SK-N-SH treated with all-trans-retinoic acid at 6 μM for 48 hours (cell line): Measurements from ENCODE around the gene RAD54L.

Source experiments
- ATAC-seq: fragments of 200-7000 bp; cut with Tn5 transposase; 3 replicates; pipeline ENCODE4 v1.9.1; 2020; ENCODE audit warnings: mild to moderate bottlenecking, moderate library complexity
- ARNTL ChIP-seq: fragments of 450-650 bp; formaldehyde crosslinking; IDR thresholded peaks from 2 replicates; pipeline ENCODE4 v1.5.0; 2020; ENCODE audit warnings: low read depth, mild to moderate bottlenecking, moderate library complexity, borderline replicate concordance
- BACH2 ChIP-seq: fragments of 250-450 bp; sonication (Bioruptor Pico); IDR thresholded peaks from 2 replicates; pipeline ENCODE4 v1.9.0; 2021; ENCODE audit warnings: mild to moderate bottlenecking, borderline replicate concordance
- ESRRG ChIP-seq: fragments of 250-450 bp; sonication (Bioruptor Pico); IDR thresholded peaks from 2 replicates; pipeline ENCODE4 v1.6.1; 2021; ENCODE audit warnings: mild to moderate bottlenecking
- GLIS3 ChIP-seq: fragments of 250-450 bp; sonication (Bioruptor Pico); IDR thresholded peaks from 2 replicates; pipeline ENCODE4 v1.5.0; 2020; ENCODE audit warnings: mild to moderate bottlenecking, moderate library complexity
- ISL1 ChIP-seq: fragments of 250-450 bp; sonication (Bioruptor Pico); IDR thresholded peaks from 2 replicates; pipeline ENCODE4 v2.1.2; 2022; ENCODE audit warnings: mild to moderate bottlenecking, moderate library complexity
- OSR1 ChIP-seq: fragments of 250-450 bp; sonication (Bioruptor Pico); IDR thresholded peaks from 2 replicates; pipeline ENCODE4 v1.8.0; 2022; ENCODE audit warnings: moderate library complexity, mild to moderate bottlenecking, inconsistent platforms
- PPARA ChIP-seq: fragments of 250-450 bp; sonication (Bioruptor Pico); IDR thresholded peaks from 2 replicates; pipeline ENCODE4 v1.5.0; 2020; ENCODE audit warnings: mild to moderate bottlenecking, borderline replicate concordance
- RARB ChIP-seq: fragments of 250-450 bp; sonication (Bioruptor Pico); IDR thresholded peaks from 2 replicates; pipeline ENCODE4 v1.8.0; 2021; ENCODE audit warnings: mild to moderate bottlenecking, moderate library complexity
- SNAI2 ChIP-seq: fragments of 250-450 bp; sonication (Bioruptor Pico); IDR thresholded peaks from 2 replicates; pipeline ENCODE4 v1.5.0; 2020; ENCODE audit warnings: mild to moderate bottlenecking, moderate library complexity
- TCF4 ChIP-seq: fragments of 250-450 bp; sonication (Bioruptor Pico); IDR thresholded peaks from 2 replicates; pipeline ENCODE4 v1.8.0; 2021; ENCODE audit warnings: mild to moderate bottlenecking, moderate library complexity, borderline replicate concordance
- TOX ChIP-seq: fragments of 250-450 bp; sonication (Bioruptor Pico); IDR thresholded peaks from 2 replicates; pipeline ENCODE4 v1.8.0; 2021; ENCODE audit warnings: mild to moderate bottlenecking, moderate library complexity, borderline replicate concordance
- ZC3H10 ChIP-seq: fragments of 250-450 bp; sonication (Bioruptor Pico); IDR thresholded peaks from 2 replicates; pipeline ENCODE4 v1.5.1; 2021; ENCODE audit warnings: mild to moderate bottlenecking, moderate library complexity
- ZFP3 ChIP-seq: fragments of 250-450 bp; sonication (Bioruptor Pico); IDR thresholded peaks from 2 replicates; pipeline ENCODE4 v1.5.0; 2020; ENCODE audit warnings: mild to moderate bottlenecking, moderate library complexity
- ZFP30 ChIP-seq: fragments of 450-650 bp; formaldehyde crosslinking; IDR thresholded peaks from 2 replicates; pipeline ENCODE4 v1.5.0; 2022; ENCODE audit warnings: mild to moderate bottlenecking, moderate library complexity
- ZNF70 ChIP-seq: fragments of 450-650 bp; formaldehyde crosslinking; IDR thresholded peaks from 2 replicates; pipeline ENCODE4 v1.5.0; 2020; ENCODE audit warnings: mild to moderate bottlenecking, moderate library complexity
- TF ChIP-seq, protein P1 (sequence below): fragments of 250-450 bp; sonication (Bioruptor Pico); IDR thresholded peaks from 2 replicates; pipeline ENCODE4 v1.5.1; 2020; ENCODE audit warnings: low read depth, mild to moderate bottlenecking, moderate library complexity
- TF ChIP-seq, protein P2 (sequence below): fragments of 250-450 bp; sonication (Bioruptor Pico); IDR thresholded peaks from 2 replicates; pipeline ENCODE4 v1.8.0; 2021; ENCODE audit warnings: low read depth, mild to moderate bottlenecking, moderate library complexity, borderline replicate concordance
- TF ChIP-seq, protein P3 (sequence below): fragments of 250-450 bp; sonication (Bioruptor Pico); IDR thresholded peaks from 2 replicates; pipeline ENCODE4 v1.5.0; 2020; ENCODE audit warnings: mild to moderate bottlenecking, moderate library complexity
- TF ChIP-seq, protein P4 (sequence below): fragments of 250-450 bp; sonication (Bioruptor Pico); IDR thresholded peaks from 2 replicates; pipeline ENCODE4 v1.8.0; 2020; ENCODE audit warnings: mild to moderate bottlenecking, moderate library complexity, borderline replicate concordance
- TF ChIP-seq, protein P5 (sequence below): fragments of 250-450 bp; sonication (Bioruptor Pico); IDR thresholded peaks from 2 replicates; pipeline ENCODE4 v1.5.1; 2021; ENCODE audit warnings: mild to moderate bottlenecking, moderate library complexity

RAD54L gene

DNA sequence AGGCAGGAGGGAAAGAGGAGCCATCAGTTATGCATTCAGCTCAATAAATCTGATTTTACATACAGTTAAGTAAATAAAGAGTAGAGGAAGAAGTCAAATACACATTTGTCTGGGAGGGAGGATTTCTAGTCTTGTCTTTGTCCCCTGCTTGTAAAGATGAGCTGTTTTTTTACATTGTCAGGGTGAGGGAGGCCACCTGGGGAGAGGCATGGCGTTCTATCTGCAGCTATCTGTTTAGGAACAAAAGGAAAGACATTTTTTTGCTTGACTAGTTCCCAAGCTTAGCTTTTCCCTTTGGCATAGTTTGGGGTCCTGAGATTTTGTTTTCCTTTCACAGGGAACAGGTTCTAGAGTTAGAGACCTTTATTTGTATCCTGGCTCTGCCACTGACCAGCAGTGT is 14.9 kb downstream of the RAD54L start:
- TF ChIP-seq GLIS3 (CRISPR knock-in tag) (no peak), ESRRG (CRISPR knock-in tag) (no peak), ZFP3 (no peak)
- TF ChIP-seq, protein P1, sequence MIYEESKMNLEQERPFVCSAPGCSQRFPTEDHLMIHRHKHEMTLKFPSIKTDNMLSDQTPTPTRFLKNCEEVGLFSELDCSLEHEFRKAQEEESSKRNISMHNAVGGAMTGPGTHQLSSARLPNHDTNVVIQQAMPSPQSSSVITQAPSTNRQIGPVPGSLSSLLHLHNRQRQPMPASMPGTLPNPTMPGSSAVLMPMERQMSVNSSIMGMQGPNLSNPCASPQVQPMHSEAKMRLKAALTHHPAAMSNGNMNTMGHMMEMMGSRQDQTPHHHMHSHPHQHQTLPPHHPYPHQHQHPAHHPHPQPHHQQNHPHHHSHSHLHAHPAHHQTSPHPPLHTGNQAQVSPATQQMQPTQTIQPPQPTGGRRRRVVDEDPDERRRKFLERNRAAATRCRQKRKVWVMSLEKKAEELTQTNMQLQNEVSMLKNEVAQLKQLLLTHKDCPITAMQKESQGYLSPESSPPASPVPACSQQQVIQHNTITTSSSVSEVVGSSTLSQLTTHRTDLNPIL (CRISPR knock-in tag) = no peak
- TF ChIP-seq, all 23 proteins: peak for 0
- no peak for ATAC-seq

DNA sequence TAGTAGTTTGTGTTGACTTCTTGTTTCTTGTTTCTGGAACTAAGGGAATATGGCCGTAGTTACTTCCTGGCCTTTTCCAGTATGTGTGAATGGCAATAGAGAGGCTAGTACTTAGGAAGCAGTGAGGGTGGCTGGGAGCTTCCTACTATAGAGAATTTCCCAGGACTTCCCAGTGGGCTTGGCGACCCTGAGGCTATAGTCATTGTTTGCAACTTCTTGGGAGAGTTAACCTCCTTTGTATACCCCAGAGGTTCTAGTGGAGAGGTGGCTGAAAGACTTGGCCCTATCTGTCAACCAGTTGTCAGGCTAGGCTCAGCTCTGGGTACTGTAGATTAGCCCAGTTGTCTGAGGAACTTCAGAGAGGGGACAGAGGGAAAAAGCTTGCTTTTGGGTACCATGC is 15.6 kb downstream of the RAD54L start:
- ATAC-seq = no peak
- TF ChIP-seq, protein P2, sequence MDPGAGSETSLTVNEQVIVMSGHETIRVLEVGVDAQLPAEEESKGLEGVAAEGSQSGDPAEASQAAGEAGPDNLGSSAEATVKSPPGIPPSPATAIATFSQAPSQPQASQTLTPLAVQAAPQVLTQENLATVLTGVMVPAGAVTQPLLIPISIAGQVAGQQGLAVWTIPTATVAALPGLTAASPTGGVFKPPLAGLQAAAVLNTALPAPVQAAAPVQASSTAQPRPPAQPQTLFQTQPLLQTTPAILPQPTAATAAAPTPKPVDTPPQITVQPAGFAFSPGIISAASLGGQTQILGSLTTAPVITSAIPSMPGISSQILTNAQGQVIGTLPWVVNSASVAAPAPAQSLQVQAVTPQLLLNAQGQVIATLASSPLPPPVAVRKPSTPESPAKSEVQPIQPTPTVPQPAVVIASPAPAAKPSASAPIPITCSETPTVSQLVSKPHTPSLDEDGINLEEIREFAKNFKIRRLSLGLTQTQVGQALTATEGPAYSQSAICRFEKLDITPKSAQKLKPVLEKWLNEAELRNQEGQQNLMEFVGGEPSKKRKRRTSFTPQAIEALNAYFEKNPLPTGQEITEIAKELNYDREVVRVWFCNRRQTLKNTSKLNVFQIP (CRISPR knock-in tag) = no peak
- TF ChIP-seq ZFP3 = no peak
- TF ChIP-seq, protein P3, sequence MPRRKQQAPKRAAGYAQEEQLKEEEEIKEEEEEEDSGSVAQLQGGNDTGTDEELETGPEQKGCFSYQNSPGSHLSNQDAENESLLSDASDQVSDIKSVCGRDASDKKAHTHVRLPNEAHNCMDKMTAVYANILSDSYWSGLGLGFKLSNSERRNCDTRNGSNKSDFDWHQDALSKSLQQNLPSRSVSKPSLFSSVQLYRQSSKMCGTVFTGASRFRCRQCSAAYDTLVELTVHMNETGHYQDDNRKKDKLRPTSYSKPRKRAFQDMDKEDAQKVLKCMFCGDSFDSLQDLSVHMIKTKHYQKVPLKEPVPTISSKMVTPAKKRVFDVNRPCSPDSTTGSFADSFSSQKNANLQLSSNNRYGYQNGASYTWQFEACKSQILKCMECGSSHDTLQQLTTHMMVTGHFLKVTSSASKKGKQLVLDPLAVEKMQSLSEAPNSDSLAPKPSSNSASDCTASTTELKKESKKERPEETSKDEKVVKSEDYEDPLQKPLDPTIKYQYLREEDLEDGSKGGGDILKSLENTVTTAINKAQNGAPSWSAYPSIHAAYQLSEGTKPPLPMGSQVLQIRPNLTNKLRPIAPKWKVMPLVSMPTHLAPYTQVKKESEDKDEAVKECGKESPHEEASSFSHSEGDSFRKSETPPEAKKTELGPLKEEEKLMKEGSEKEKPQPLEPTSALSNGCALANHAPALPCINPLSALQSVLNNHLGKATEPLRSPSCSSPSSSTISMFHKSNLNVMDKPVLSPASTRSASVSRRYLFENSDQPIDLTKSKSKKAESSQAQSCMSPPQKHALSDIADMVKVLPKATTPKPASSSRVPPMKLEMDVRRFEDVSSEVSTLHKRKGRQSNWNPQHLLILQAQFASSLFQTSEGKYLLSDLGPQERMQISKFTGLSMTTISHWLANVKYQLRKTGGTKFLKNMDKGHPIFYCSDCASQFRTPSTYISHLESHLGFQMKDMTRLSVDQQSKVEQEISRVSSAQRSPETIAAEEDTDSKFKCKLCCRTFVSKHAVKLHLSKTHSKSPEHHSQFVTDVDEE (CRISPR knock-in tag) = no peak
- TF ChIP-seq, protein P4, sequence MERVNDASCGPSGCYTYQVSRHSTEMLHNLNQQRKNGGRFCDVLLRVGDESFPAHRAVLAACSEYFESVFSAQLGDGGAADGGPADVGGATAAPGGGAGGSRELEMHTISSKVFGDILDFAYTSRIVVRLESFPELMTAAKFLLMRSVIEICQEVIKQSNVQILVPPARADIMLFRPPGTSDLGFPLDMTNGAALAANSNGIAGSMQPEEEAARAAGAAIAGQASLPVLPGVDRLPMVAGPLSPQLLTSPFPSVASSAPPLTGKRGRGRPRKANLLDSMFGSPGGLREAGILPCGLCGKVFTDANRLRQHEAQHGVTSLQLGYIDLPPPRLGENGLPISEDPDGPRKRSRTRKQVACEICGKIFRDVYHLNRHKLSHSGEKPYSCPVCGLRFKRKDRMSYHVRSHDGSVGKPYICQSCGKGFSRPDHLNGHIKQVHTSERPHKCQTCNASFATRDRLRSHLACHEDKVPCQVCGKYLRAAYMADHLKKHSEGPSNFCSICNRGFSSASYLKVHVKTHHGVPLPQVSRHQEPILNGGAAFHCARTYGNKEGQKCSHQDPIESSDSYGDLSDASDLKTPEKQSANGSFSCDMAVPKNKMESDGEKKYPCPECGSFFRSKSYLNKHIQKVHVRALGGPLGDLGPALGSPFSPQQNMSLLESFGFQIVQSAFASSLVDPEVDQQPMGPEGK = no peak
- TF ChIP-seq, protein P1 (CRISPR knock-in tag) = no peak
- TF ChIP-seq ZNF70 (CRISPR knock-in tag) = no peak
- TF ChIP-seq, protein P5, sequence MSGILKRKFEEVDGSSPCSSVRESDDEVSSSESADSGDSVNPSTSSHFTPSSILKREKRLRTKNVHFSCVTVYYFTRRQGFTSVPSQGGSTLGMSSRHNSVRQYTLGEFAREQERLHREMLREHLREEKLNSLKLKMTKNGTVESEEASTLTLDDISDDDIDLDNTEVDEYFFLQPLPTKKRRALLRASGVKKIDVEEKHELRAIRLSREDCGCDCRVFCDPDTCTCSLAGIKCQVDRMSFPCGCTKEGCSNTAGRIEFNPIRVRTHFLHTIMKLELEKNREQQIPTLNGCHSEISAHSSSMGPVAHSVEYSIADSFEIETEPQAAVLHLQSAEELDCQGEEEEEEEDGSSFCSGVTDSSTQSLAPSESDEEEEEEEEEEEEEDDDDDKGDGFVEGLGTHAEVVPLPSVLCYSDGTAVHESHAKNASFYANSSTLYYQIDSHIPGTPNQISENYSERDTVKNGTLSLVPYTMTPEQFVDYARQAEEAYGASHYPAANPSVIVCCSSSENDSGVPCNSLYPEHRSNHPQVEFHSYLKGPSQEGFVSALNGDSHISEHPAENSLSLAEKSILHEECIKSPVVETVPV (CRISPR knock-in tag) = no peak
- TF ChIP-seq ARNTL (CRISPR knock-in tag) = no peak
- no peak for TF ChIP-seq TCF4
- TF ChIP-seq OSR1 = no peak
- no peak for TF ChIP-seq BACH2
- no peak for TF ChIP-seq RARB
- no peak for TF ChIP-seq TOX (CRISPR knock-in tag)
- TF ChIP-seq SNAI2 (CRISPR knock-in tag) = no peak
- TF ChIP-seq GLIS3 (CRISPR knock-in tag) = no peak

DNA sequence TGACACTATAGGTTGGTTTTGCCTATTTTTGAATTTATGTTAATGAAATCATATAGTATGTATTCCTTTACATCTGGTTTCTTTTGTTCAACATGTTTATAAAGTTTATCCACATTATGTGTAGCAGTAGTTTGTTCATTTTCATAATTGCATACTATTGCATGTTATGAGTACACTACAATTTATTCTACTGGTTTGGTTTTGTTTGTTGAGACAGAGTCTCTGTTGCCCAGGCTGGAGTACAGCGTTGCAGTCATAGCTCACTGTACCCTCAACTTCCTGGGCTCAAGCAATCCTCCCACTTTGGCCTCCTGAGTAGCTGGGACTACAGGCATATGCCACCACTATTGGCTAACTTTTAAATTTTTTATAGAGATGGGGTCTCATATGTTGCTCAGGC is 21.0 kb downstream of the RAD54L start:
- no peak for ATAC-seq
- TF ChIP-seq ARNTL (CRISPR knock-in tag) (no peak), ZFP3 (no peak), PPARA (no peak), ISL1 (no peak), ESRRG (CRISPR knock-in tag) (no peak), ZNF70 (CRISPR knock-in tag) (no peak), BACH2 (no peak), OSR1 (no peak), GLIS3 (CRISPR knock-in tag) (no peak), ZC3H10 (CRISPR knock-in tag) (no peak), ZFP30 (no peak), SNAI2 (CRISPR knock-in tag) (no peak), TCF4 (no peak)
- TF ChIP-seq, protein P4 = no peak
- TF ChIP-seq, protein P1 (CRISPR knock-in tag) = no peak
- TF ChIP-seq, protein P2 (CRISPR knock-in tag) = no peak
